Bronchial epithelial cell (primary cell): ENCODE measurements around the gene UFSP1. TPM values are rescaled to one million over a fixed set of nuclear protein-coding genes. Genes with fewer than 3 reads are reported as not detected.

ENCODE experiments used
- DNase-seq: peaks from one replicate; pipeline ENCODE4 v3.0.0-alpha.2; 2010; ENCODE audit warnings: low read depth
- FAIRE-seq: peaks from 2 replicates; lab custom pipeline; 2011; peaks lifted over from hg19 to GRCh38; lab: Jason Lieb, UNC
- H3K27me3 ChIP-seq: 2 replicates; pipeline ENCODE4 v1.5.1; 2011; ENCODE audit warnings: low read length; ENCODE audit not compliant: control insufficient read depth, insufficient read depth
- H3K36me3 ChIP-seq: 2 replicates; pipeline ENCODE4 v1.5.1; 2011; ENCODE audit warnings: low read length; ENCODE audit not compliant: control insufficient read depth, insufficient read depth
- H3K4me3 ChIP-seq: 2 replicates; pipeline ENCODE4 v1.5.1; 2011; ENCODE audit warnings: mild to moderate bottlenecking, low read depth, low read length, control low read depth
- total RNA-seq: library from RNA; depleted of rRNA; stranded (reverse); fragments of >200 nt; gene quantifications from 2 replicates; pipeline ENCODE4 v1.2.1, GENCODE V29; 2014
- TF ChIP-seq, protein P1 (sequence below): IDR thresholded peaks from 2 replicates; pipeline ENCODE4 v1.5.1; 2011; ENCODE audit warnings: mild to moderate bottlenecking, moderate library complexity, low read length, control low read depth, inconsistent platforms; ENCODE audit not compliant: insufficient read depth, severe bottlenecking

The UFSP1 gene
- total RNA-seq, 1 donor from 2014 or later = 4.2 TPM

DNA sequence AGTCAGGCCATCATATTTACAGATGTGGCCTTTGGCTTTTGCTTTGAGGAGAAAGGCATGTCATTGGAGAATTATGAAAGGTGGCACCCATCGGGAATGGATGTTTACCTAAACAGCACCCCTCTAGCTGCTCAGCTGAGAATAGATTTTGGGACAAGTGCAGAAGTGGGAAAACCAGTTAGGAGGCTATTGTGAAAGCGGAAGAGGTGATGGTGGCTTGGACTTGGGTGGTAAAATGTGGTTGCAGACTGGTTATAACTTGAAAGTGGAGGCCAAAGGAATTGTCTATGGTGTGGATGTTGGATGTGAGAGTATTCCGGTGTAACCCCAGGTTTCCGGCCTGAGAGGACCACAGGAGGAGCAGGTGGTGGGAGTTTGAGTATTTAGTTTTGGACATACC lies 42.2 kb downstream of the UFSP1 start:
- FAIRE-seq = peak; percentile 58
- TF ChIP-seq, protein P1, sequence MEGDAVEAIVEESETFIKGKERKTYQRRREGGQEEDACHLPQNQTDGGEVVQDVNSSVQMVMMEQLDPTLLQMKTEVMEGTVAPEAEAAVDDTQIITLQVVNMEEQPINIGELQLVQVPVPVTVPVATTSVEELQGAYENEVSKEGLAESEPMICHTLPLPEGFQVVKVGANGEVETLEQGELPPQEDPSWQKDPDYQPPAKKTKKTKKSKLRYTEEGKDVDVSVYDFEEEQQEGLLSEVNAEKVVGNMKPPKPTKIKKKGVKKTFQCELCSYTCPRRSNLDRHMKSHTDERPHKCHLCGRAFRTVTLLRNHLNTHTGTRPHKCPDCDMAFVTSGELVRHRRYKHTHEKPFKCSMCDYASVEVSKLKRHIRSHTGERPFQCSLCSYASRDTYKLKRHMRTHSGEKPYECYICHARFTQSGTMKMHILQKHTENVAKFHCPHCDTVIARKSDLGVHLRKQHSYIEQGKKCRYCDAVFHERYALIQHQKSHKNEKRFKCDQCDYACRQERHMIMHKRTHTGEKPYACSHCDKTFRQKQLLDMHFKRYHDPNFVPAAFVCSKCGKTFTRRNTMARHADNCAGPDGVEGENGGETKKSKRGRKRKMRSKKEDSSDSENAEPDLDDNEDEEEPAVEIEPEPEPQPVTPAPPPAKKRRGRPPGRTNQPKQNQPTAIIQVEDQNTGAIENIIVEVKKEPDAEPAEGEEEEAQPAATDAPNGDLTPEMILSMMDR = no peak
- Histone ChIP-seq H3K4me3 (no peak overlapping the region), H3K27me3 (no peaks in the 10 kb centered on the region), H3K36me3 (no peaks in the 10 kb centered on the region)
- peak; percentile 60 for DNase-seq

DNA sequence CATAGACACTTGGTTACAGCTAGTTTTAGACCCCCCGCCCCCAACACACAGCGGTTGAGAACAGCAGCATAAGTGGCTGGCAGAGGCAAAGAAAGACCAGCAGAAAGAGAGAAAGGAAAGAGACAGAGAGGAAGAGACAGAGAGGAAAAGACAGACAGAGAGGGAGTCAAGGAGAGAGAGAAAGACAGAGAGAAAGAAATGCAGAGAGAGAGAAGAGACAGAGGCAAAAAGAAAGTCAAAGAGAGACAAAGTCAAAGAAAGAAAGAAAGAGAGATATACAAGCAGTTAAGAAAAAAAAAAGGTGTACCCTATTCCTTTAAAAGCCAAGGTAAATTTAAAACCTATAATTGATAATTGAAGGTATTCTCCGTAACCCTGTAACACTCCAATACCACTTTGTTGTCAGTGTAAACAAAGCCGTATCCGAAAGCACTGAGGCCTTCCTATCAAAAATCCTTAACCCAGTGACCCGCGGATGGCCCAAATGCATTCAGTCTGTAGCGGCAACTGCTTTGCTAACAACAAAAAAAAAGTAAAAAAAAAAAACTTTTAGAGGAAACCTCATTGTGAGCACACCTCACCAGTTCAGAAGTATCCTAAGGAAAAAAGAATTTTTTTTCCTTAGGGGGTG lies 48.9 kb downstream of the UFSP1 start:
- FAIRE-seq (no peak), DNase-seq (no peak)
- no peaks in the 10 kb centered on the region for H3K36me3 ChIP-seq
- TF ChIP-seq, protein P1 = no peak
- H3K4me3 ChIP-seq = no peak overlapping the region
- no peaks in the 10 kb centered on the region for H3K27me3 ChIP-seq

DNA sequence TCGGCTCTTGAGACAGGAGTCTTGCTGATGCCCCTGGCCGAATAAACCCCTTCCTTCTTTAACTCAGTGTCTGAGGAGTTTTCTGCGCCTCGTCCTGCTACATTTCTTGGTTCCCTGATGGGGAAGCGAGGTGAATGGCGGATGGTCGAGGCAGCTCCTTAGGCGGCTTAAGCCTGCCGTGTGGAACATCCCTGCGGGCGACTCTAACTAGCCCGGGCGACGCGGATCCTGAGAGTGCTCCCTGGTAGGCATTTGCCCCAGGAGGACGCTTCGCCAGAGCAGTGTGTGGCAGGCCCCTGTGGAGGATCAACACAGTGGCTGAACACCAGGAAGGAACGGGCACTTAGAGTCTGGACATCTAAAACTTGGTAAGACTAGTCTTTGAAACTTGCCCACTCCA lies 50.2 kb downstream of the UFSP1 start:
- Histone ChIP-seq H3K36me3 (no peaks in the 10 kb centered on the region), H3K27me3 (no peaks in the 10 kb centered on the region), H3K4me3 (no peak overlapping the region)
- FAIRE-seq = no peak
- TF ChIP-seq, protein P1 = no peak
- DNase-seq = no peak

Other genes starting within 250 kb of the UFSP1 start
- 0.13 TPM in 1 of 2 replicates, not detected in the other for gene TFR2, start 248.2 kb downstream of the UFSP1 start, total RNA-seq
- not detected in 2 replicates for gene ACTL6B, start 233.3 kb downstream of the UFSP1 start, total RNA-seq
- gene GNB2, start 216.0 kb downstream of the UFSP1 start, total RNA-seq = 66.1 and 88.7 TPM in 2 replicates
- gene GIGYF1, start 195.5 kb downstream of the UFSP1 start, total RNA-seq = 9.9 and 14.2 TPM in 2 replicates
- gene POP7, start 183.6 kb downstream of the UFSP1 start, total RNA-seq = 33.8 and 40.8 TPM in 2 replicates
- gene EPO, start 169.2 kb downstream of the UFSP1 start, total RNA-seq = not detected in 2 replicates
- gene ZAN, start 156.1 kb downstream of the UFSP1 start, total RNA-seq = not detected in 2 replicates
- gene EPHB4, start 62.2 kb downstream of the UFSP1 start, total RNA-seq = 104 and 153 TPM in 2 replicates
- gene SLC12A9, start 37.0 kb downstream of the UFSP1 start, total RNA-seq = 6.5 and 7.6 TPM in 2 replicates
- gene TRIP6, start 22.3 kb downstream of the UFSP1 start, total RNA-seq = 33.0 and 70.3 TPM in 2 replicates
- gene SRRT, start 14.6 kb downstream of the UFSP1 start, total RNA-seq = 26.9 and 29.3 TPM in 2 replicates
- 0.13 TPM in 1 of 2 replicates, not detected in the other for gene ACHE, start 6.2 kb upstream of the UFSP1 start, total RNA-seq
- gene MUC3A, start 59.8 kb upstream of the UFSP1 start, total RNA-seq = under 0.01 TPM in 1 of 2 replicates, not detected in the other
- gene MUC12, start 79.8 kb upstream of the UFSP1 start, total RNA-seq = under 0.01 TPM in 2 replicates
- gene MUC17, start 130.4 kb upstream of the UFSP1 start, total RNA-seq = not detected in 2 replicates
- 6.6 and 12.5 TPM in 2 replicates for gene TRIM56, start 195.8 kb upstream of the UFSP1 start, total RNA-seq
- 20.6 and 54.2 TPM in 2 replicates for gene SERPINE1, start 237.4 kb upstream of the UFSP1 start, total RNA-seq